OCI-LY7 (cell line): ENCODE data around the gene OARD1. TPM values are rescaled to one million over a fixed set of nuclear protein-coding genes. Genes with fewer than 3 reads are reported as not detected.

Source experiments
- BruUV-seq: library from RNA; stranded (reverse); fragments of 400-500 nt; replicated peaks from 2 replicates; lab custom pipeline; 2021; lab: Mats Ljungman, UMichigan
- CTCF ChIA-PET: fragments of 300-600 bp; sonication (Branson Sonifier 250); formaldehyde crosslinking; loops from one replicate; lab custom pipeline; 2022; ENCODE audit warnings: antibody characterized with exemption; ENCODE audit not compliant: unreplicated experiment; lab: Charles Lee
- POLR2A ChIA-PET: fragments of 300-600 bp; sonication (Branson Sonifier 250); formaldehyde crosslinking; loops from one replicate; lab custom pipeline; 2022; ENCODE audit warnings: antibody characterized with exemption; lab: Charles Lee
- DNase-seq: peaks from one replicate; pipeline ENCODE4 v3.0.0-alpha.2; 2015; ENCODE audit warnings: low spot score
- H2AFZ ChIP-seq: fragments of 200-600 bp; sonication (generic), shearing (Covaris generic); 2 replicates; pipeline ENCODE4 v1.6.1; 2014; ENCODE audit warnings: mild to moderate bottlenecking, antibody characterized with exemption, low read length, moderate library complexity
- H3K27ac ChIP-seq: fragments of 200-600 bp; sonication (generic); 2 replicates; pipeline ENCODE4 v1.5.1; 2014; ENCODE audit warnings: mixed run types, low read depth, mild to moderate bottlenecking, moderate library complexity, low read length, inconsistent platforms; ENCODE audit not compliant: poor library complexity, severe bottlenecking
- H3K36me3 ChIP-seq: fragments of 200-600 bp; sonication (generic); 2 replicates; pipeline ENCODE4 v1.6.1; 2014; ENCODE audit warnings: mild to moderate bottlenecking, antibody characterized with exemption, low read length, moderate library complexity, mixed read lengths; ENCODE audit not compliant: insufficient read depth
- H3K4me1 ChIP-seq: fragments of 200-600 bp; sonication (generic); 2 replicates; pipeline ENCODE4 v1.5.1; 2014; ENCODE audit warnings: mild to moderate bottlenecking, low read length; ENCODE audit not compliant: insufficient read depth, poor library complexity, severe bottlenecking
- H3K4me2 ChIP-seq: fragments of 200-600 bp; sonication (generic); 2 replicates; pipeline ENCODE4 v1.6.1; 2014; ENCODE audit warnings: mild to moderate bottlenecking, low read length
- H3K4me3 ChIP-seq: fragments of 200-600 bp; sonication (generic); 2 replicates; pipeline ENCODE4 v1.5.1; 2014; ENCODE audit warnings: mild to moderate bottlenecking, low read depth, low read length; ENCODE audit not compliant: poor library complexity, severe bottlenecking
- H3K79me2 ChIP-seq: fragments of 200-600 bp; sonication (generic); 2 replicates; pipeline ENCODE4 v1.6.1; 2016; ENCODE audit warnings: low read depth, mild to moderate bottlenecking, low read length, moderate library complexity, mixed read lengths; ENCODE audit not compliant: insufficient read depth
- H3K9me2 ChIP-seq: fragments of 200-600 bp; sonication (generic); 2 replicates; pipeline ENCODE4 v1.6.1; 2016; ENCODE audit warnings: mild to moderate bottlenecking, low read length, mixed read lengths; ENCODE audit not compliant: insufficient read depth
- H3K9me3 ChIP-seq: fragments of 200-600 bp; sonication (generic); 2 replicates; pipeline ENCODE4 v1.6.1; 2014; ENCODE audit warnings: mild to moderate bottlenecking, mixed run types, low read length, mixed read lengths
- H4K20me1 ChIP-seq: fragments of 200-600 bp; sonication (generic); 2 replicates; pipeline ENCODE4 v1.6.1; 2014; ENCODE audit warnings: mild to moderate bottlenecking, antibody characterized with exemption, low read length, moderate library complexity, mixed read lengths; ENCODE audit not compliant: insufficient read depth
- EZH2phosphoT487 ChIP-seq: fragments of 200-600 bp; sonication (generic); IDR thresholded peaks from 2 replicates; pipeline ENCODE4 v1.6.1; 2018; ENCODE audit warnings: low read depth, borderline replicate concordance, mild to moderate bottlenecking, mixed run types, antibody characterized with exemption, low read length, moderate library complexity, mixed read lengths
- intact Hi-C: fragments of 100-400 bp; cut with micrococcal nuclease; formaldehyde crosslinking; loops from one replicate; pipeline ENCODE4 v1.10.0; 2022; ENCODE audit not compliant: unreplicated experiment
- total RNA-seq, 2 experiments: library from RNA; depleted of rRNA in 1 of 2; stranded (reverse); fragments of >200 nt in 1 of 2; shearing (Covaris generic) in 1 of 2; gene quantifications; 2 replicates each; pipeline ENCODE4 v1.2.3, GENCODE V29; 2014 to 2022
- TF ChIP-seq, protein P1 (sequence below): fragments of 200-600 bp; sonication (generic); conservative IDR thresholded peaks from 2 replicates; pipeline ENCODE4 v1.5.1; 2014; ENCODE audit warnings: mild to moderate bottlenecking, antibody characterized with exemption, low read length, moderate library complexity, mixed read lengths

OARD1 gene
- total RNA-seq, 2 experiments from 2014 or later = 21.0 to 41.6 TPM

GRCh38 chr6:41074692-41075436 lies 2.7 kb upstream of the OARD1 start:
- H2AFZ ChIP-seq = no peak overlapping the region
- intact Hi-C loops = loop anchor here (5.0 kb wide), 3 partner anchors 242 to 657 kb away; partner anchors contain the start of gene FOXP4

DNA sequence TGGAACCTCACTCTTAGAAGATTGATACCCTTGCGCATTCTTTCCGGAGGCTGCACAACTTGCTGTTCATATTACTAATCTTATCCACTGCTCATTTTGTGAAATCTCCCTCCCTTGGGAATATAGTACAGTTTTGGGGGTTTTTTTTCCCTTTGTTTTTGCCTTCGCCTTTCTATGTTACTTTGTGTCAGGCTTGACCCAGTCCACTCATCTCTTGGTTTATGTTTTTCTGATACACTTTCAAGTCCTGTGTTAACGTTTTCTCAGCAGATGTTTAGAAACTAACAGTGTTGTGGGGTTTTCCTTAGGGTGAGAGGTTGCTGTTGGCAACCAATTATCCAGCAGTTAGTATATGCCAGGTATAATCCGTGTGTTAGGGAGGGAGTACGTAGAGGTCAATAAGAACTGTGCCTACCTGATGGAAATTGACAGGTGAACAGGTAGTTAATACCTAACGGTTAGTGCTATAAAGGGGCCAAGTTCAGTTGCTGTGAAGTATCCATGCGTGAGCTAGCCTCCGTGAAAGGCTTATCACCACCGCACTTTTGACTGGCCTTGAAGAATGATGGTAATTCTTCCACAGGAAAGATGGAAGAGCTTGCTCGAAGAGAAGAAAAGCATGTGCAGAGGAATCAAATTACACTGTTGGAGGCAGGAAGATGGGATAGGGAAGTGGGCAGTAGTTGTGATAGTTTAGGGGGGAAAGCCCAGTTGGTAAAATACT lies 2.0 kb upstream of the OARD1 start:
- CTCF ChIA-PET = no interaction called here
- Histone ChIP-seq H3K4me1 (peaks cover 57% of the 10 kb centered on the region), H3K4me2 (peak overlapping the region; percentile 97), H3K36me3 (peaks cover 64% of the 10 kb centered on the region), H3K4me3 (peak overlapping the region; percentile 97), H3K79me2 (peaks cover 76% of the 10 kb centered on the region), H3K9me2 (no peaks in the 10 kb centered on the region), H2AFZ (no peak overlapping the region), H3K27ac (peak overlapping the region; percentile 92), H4K20me1 (peaks cover 24% of the 10 kb centered on the region; the same call in 1 of the 2 replicates), H3K9me3 (no peaks in the 10 kb centered on the region)
- BruUV-seq = TSS peak; percentile 72
- intact Hi-C loops = loop anchor here (2.0 to 5.0 kb wide), 5 partner anchors 109 to 658 kb away; partner anchors contain the start of genes FOXP4 and TREML2
- DNase-seq = no peak
- POLR2A ChIA-PET = interaction anchor here (1.0 to 1.3 kb wide), 2 partner anchors 13 to 123 kb away, joined by 3 read pairs; no protein-coding TSS in a partner anchor
- TF ChIP-seq, protein P1, sequence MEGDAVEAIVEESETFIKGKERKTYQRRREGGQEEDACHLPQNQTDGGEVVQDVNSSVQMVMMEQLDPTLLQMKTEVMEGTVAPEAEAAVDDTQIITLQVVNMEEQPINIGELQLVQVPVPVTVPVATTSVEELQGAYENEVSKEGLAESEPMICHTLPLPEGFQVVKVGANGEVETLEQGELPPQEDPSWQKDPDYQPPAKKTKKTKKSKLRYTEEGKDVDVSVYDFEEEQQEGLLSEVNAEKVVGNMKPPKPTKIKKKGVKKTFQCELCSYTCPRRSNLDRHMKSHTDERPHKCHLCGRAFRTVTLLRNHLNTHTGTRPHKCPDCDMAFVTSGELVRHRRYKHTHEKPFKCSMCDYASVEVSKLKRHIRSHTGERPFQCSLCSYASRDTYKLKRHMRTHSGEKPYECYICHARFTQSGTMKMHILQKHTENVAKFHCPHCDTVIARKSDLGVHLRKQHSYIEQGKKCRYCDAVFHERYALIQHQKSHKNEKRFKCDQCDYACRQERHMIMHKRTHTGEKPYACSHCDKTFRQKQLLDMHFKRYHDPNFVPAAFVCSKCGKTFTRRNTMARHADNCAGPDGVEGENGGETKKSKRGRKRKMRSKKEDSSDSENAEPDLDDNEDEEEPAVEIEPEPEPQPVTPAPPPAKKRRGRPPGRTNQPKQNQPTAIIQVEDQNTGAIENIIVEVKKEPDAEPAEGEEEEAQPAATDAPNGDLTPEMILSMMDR = no peak

More at GRCh38 chr6:41074692-41075436, 2.7 kb upstream of the OARD1 start:
- H3K4me2 ChIP-seq = peak overlapping the region; percentile 97
- H3K36me3 ChIP-seq = peaks cover 64% of the 10 kb centered on the region
- BruUV-seq = no TSS peak
- H4K20me1 ChIP-seq = peaks cover 24% of the 10 kb centered on the region; the same call in 1 of the 2 replicates
- H3K79me2 ChIP-seq = peaks cover 84% of the 10 kb centered on the region
- peak overlapping the region; percentile 92 for H3K27ac ChIP-seq
- no peaks in the 10 kb centered on the region for H3K9me2 ChIP-seq
- H3K4me3 ChIP-seq = peak overlapping the region; percentile 97
- ChIA-PET CTCF (no interaction called here), POLR2A (interaction anchor here (1.0 to 1.3 kb wide), 6 partner anchors 13 to 226 kb away, joined by 3 to 4 read pairs (median 3); no protein-coding TSS in a partner anchor)
- TF ChIP-seq EZH2phosphoT487 = no peak
- TF ChIP-seq, protein P1 = no peak
- no peak for DNase-seq
- H3K4me1 ChIP-seq = peaks cover 64% of the 10 kb centered on the region
- no peaks in the 10 kb centered on the region for H3K9me3 ChIP-seq
